Cardiac fibroblast (primary cell): ENCODE results near the gene FUNDC2.

ENCODE experiments used
- DNase-seq, 2 donors: peaks; one replicate each; pipeline versions ENCODE4 v3.0.0 to v3.0.0-alpha.2; 2010; ENCODE audit warnings: low read depth in 2 of 2
- H3K4me3 ChIP-seq, 2 donors: replicated peaks in 1 of 2; 1 replicate in 1 of 2; 2 replicates in 1 of 2; pipeline ENCODE4 v1.5.1; 2011; ENCODE audit warnings: low read depth in 2 of 2, low read length in 2 of 2, mild to moderate bottlenecking in 2 of 2, moderate library complexity in 1 of 2
- TF ChIP-seq, protein P1 (sequence below): IDR thresholded peaks from one replicate; pipeline ENCODE4 v1.5.1; 2011; ENCODE audit warnings: low read depth, mild to moderate bottlenecking, low read length, inconsistent platforms

The FUNDC2 gene

DNA sequence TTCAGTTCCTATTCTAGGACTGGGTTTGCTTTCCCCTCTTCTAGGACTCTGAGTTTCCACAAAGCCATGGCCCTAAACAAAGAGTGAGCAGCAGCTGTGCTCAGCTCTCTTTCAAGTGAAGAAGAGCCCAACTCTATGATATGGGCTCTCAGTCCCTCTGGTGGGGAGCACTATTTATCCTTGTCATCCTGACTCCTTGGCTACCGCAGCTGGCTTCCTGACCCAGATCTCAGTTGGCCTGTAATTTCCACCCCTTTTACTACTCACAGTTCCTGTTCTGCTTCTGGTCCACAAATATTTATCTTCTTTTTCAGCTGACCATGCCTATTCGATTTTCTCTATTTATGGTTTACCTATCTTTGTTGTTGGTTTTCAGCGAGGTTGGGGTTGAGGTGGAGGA, 37.9 kb upstream of the FUNDC2 start:
- no peak overlapping the region for H3K4me3 ChIP-seq
- TF ChIP-seq, protein P1, sequence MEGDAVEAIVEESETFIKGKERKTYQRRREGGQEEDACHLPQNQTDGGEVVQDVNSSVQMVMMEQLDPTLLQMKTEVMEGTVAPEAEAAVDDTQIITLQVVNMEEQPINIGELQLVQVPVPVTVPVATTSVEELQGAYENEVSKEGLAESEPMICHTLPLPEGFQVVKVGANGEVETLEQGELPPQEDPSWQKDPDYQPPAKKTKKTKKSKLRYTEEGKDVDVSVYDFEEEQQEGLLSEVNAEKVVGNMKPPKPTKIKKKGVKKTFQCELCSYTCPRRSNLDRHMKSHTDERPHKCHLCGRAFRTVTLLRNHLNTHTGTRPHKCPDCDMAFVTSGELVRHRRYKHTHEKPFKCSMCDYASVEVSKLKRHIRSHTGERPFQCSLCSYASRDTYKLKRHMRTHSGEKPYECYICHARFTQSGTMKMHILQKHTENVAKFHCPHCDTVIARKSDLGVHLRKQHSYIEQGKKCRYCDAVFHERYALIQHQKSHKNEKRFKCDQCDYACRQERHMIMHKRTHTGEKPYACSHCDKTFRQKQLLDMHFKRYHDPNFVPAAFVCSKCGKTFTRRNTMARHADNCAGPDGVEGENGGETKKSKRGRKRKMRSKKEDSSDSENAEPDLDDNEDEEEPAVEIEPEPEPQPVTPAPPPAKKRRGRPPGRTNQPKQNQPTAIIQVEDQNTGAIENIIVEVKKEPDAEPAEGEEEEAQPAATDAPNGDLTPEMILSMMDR: no peak
- DNase-seq: no peak

DNA sequence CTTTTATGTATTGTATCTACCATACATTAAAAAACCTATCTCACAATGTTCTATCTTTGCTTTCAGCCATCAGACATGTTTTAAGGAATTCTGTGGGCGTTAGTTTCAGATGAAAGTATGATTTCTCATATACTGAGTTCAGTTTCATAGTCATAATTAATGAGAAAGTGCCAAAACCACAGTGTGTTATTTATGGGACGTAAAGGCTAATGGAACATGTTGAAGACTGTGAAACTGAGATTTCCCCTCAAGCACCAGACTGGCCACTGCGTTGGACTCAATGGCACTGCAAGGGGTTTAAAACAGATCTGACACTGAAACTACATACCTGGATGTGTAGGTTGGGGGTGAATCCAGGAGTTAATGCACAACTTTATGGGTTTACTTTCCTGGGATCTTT, 36.1 kb upstream of the FUNDC2 start:
- DNase-seq: no peak
- TF ChIP-seq, protein P1: no peak
- no peak overlapping the region for H3K4me3 ChIP-seq

DNA sequence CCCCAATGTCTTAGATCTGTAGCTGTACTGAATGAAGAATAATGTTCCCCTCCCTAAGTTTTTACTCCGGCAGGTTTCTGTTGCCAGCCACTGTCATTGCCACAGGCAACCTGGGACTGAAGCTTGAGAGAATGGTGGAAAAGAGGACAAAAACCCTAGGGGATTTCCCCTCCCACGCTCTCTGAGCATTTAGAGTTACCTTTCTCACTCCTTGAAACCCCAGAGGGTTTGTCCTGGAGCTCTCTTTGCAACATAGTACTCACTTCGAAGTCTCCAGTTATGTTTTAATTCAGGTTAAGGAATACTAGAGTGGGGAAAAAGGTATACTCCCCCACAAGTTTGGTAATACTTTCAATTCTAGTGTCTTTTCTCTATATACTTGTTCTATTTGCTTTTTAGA, 35.6 kb upstream of the FUNDC2 start:
- TF ChIP-seq, protein P1: no peak
- no peak for DNase-seq
- no peak overlapping the region for H3K4me3 ChIP-seq

DNA sequence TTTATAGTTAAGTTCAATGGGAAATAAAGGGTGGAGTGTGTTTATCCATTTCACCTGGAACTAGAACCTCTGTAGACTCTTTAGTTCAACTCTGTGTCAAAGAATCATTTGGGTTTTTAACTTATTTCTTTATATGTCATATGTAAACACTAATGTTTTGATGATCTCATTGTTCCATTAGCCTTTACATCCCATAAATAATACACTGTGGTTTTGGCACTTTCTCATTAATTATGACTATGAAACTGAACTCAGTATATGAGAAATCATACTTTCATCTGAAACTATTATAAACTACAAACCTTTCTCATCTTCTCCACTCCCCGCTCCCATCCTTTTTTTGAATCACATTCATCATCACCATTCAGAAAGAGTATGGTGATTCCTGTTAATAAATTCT, 35.2 kb upstream of the FUNDC2 start:
- TF ChIP-seq, protein P1: no peak
- DNase-seq: no peak
- H3K4me3 ChIP-seq: no peak overlapping the region

DNA sequence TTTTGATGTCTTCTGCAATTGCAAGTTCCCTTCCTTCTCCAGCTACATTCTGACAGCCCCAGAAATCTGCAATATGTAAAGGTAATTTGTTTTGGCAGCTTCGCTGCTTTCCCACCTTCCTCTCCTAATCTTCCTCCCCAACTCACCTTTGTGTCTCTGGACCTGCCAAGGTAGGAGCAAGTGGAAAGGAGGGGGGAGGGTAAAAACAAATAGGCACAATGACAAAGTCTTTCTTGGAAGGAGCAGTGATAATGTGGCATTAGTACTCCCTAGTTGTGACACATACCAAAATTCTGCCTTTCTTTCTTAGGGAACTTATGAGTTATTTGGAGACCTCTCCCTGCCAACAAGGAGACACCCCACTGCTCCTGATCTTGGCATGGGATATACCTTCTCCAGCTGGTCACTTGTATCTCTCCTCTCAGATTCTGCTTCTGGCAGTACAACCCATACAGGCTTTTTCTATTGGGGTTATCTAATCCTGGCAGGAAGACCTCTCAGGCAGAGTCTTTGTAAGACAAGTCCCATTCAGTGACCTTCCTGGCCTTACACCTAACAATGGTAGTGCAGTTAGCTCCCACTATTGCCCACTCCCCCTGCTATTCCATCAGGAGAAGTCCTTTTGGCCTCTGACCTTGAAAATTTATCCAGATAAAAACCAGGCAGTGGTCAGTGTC, 28.3 kb upstream of the FUNDC2 start:
- no peak for DNase-seq
- TF ChIP-seq, protein P1: no peak
- H3K4me3 ChIP-seq: no peak overlapping the region

DNA sequence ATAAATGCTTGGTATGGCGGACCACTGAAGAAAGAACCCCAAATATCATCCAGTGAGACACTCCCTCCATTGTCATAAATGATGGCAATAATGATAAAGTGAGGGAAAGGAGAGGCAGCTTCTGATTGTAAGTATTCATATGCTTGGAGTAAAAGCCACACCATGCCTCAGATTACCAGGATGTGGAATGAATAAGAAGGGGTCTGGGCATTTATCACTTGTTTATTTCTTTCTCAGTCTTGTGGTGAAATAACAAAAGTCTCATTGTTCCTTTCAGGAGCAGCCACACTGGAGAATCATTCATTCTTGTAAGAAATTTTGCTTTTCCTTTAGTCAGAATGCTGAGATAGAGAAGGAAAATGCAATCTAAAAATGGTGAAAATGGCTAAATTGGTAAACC, 25.8 kb upstream of the FUNDC2 start:
- TF ChIP-seq, protein P1: no peak
- no peak overlapping the region for H3K4me3 ChIP-seq
- no peak for DNase-seq

DNA sequence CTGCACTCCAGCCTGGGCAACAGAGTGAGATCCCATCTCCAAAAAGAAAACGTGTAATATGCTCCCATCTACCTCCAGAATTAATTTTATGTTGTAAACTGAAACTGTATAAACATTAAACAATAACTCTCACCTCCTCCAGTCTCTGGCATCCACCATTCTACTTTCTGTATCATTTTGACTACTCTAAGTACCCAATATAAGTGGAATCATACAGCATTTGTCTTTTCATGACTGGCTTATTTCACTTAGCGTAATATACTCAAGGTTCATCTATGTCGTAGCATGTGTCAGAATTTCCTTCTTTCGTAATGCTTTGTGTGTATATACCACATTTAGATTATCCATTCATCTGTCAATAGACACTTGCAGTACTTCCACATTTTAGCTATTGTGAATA, 24.8 kb upstream of the FUNDC2 start:
- TF ChIP-seq, protein P1: no peak
- DNase-seq: no peak
- H3K4me3 ChIP-seq: no peak overlapping the region
